ENCODE data around the gene TAS2R20.
A peak's percentile ranks its signal among the peaks of the same experiment; 100 is the strongest.
"Not testable (repeated sequence)": the region's sequence is repeated elsewhere in the genome, so short reads cannot be mapped to it uniquely, and the experiment has no call there.

The TAS2R20 gene, protein sequence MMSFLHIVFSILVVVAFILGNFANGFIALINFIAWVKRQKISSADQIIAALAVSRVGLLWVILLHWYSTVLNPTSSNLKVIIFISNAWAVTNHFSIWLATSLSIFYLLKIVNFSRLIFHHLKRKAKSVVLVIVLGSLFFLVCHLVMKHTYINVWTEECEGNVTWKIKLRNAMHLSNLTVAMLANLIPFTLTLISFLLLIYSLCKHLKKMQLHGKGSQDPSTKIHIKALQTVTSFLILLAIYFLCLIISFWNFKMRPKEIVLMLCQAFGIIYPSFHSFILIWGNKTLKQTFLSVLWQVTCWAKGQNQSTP

DNA sequence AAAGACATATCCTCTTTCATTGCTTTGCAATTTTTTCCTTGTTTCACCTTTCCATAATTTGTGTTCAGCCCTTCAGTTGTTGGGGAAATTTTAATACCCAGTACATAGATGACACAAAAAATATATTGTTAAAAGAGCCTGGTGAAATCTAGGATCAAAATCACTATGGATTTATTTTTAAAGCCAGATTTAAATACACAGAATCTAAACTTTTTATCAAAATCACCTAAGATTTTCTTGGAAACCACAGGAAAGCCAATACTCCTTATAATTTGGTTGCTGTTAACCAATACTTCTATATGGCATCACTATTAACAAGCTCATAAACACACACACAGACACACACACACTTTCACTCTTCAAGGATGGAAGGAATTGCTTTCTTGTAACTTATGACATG is at the start of gene TAS2R20:
Gene TAS2R20, minus strand, starts transcription at position 101 of the 400 bp plus-strand sequence. CDS start 429 bp downstream, outside the sequence.
- DNase-seq (ENCODE audit: low spot score) (no peak), FAIRE-seq (no peak)

DNA sequence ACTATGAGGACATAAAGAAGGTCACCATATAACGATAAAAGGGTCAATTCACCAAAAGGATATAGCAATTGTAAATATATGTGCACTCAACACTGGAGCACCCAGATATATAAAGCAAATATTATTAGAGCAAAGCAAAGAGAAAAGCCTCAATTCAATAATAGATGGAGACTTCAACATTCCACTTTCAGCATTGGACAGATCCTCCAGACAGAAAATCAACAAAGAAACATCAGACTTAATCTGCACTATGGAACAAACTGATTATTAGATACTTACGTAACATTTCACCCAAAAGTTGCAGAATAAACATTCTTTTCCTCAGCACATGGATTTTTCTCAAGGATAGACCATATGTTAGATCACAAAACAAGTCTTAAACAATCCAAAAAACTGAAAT is 43.3 kb upstream of the TAS2R20 start:
- FAIRE-seq; DNase-seq (ENCODE audit: low spot score): not testable (repeated sequence)

DNA sequence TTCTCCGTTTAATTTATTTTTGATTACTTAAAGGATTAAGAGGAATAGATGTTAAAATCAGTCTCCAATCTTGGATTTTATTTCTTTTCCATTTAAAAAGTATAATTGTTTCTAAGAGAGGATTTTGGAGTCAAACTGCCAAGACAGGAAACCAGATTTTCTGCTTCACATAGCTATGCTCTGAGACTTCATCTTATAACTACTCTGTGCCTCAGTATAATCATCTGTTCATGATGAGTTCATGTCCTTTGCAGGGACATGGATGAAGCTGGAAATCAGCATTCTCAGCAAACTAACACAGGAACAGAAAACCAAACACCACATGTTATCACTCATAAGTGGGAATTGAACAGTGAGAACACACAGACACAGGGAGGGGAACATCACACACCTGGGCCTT is 42.1 kb upstream of the TAS2R20 start:
- FAIRE-seq (no peak), DNase-seq (ENCODE audit: low spot score) (no peak)

DNA sequence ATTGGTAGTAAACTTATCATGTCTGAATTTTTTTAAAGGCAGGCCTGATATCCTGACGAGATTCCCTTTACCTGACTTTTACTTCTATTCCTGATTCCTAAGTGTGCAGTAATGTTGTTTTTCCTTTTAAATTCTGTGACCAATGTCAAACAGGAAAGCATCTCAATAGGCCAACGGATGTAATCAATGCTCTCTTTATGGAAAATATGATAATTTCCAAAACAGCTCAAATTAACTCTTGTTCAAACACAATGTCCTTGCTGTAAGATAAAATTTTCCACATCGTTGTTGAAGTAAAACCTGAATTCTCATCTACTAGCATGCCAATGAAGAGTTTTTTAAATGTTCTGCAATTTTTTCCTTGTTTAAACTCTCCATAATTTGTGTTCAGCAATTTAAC is 41.1 kb upstream of the TAS2R20 start:
- FAIRE-seq (no peak), DNase-seq (ENCODE audit: low spot score) (no peak)

DNA sequence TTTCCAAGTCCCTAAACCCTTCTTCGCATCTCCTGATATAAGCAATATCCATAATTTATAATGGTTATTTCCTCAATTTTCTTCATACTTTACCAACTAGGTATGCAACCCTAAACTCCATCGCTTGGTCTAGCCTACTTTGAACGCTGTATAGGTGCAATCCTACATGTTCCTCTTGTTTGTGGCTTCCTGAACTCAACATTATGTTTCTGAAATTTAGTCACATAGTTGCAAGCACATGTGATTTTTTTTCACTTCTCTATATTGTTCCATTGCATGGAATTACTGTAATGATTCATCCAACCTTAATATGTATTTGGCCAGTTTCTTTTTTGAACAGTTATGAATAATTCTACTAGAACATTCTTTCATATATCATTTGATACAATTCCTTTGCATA is 35.9 kb upstream of the TAS2R20 start:
- FAIRE-seq; DNase-seq (ENCODE audit: low spot score): not testable (repeated sequence)

DNA sequence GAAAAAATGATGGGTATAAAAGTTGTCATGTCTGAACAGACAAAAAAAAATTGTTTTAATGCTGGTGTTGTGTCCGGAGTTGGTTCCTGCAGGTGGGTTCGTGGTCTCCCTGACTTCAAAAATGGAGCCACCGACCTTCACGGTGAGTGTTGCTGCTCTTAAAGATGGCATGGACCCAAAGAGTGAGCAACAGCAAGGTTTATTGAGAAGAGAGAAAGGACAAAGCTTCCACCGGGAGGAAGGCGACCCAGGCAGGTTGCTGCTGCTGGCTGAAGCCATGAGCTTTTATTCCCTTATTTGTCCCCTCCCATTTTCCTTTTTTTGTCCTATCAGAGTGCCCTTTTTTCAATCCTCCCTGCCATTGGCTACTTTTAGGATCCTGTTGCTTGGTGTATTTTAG is 33.2 kb upstream of the TAS2R20 start, which contains the start of gene TAS2R31:
Gene TAS2R31, minus strand, starts transcription at position 101 of the 400 bp plus-strand sequence. Its CDS starts 72 bp downstream, at position 29.
- DNase-seq (ENCODE audit: low spot score), result no peak
- no peak for FAIRE-seq

DNA sequence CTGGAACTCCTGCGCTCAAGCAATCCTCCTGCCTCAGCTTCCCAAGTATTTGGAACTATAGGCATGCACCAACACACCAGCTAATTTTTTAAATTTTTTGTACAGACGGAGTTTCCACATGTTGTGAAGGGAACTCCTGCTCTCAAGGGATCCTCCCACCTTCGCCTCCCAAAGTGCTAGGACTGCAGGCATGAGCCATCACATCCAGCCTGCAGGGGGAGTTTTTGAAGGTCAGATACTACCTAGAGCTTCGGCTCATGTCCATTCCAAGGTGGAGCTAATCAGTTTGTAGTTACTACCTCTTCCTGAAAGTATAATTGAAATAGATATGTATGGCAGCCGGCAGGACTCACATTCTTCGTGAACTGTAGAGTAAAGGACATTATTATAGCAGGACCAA is 28.0 kb upstream of the TAS2R20 start:
- FAIRE-seq (no peak), DNase-seq (ENCODE audit: low spot score) (no peak)

DNA sequence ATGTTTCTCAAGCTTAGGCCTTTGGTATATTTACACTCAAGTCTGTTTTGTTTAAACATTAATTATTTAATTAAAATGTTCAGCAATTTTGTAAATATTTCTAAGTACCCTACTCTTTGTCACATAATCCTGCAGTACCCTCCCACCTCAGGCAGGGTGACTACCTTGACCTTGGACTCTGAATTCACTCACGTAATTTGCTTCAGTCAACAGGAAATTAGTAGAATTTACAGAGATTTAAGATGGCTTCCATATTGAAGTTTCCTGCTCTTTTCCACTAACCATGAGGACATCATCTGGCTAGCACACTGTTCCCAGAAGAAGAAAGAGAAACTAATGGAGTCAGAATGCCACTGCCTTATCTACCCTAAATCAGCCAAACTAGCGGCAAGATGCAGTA is 25.3 kb upstream of the TAS2R20 start:
- FAIRE-seq, result no peak
- DNase-seq (ENCODE audit: low spot score), result no peak

DNA sequence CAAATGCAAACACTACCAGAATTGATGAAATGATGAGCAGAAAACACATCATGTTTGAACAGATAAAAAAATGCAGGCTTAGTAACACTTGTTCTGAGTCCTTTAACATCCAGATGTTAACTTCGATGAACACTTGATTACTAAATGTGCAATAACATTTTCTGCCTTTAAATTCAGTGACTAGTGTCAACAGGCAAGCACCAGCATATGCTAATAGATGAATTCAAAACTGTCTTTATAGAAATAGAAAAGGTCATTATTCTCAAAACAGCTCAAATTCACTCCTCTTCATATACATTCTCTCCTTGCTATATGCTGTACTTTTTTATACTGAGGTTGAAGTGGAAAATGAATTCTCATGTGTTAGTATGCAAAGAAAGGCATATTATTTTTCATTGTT is 24.4 kb upstream of the TAS2R20 start, which contains the start of gene TAS2R19:
Gene TAS2R19, minus strand, starts transcription at position 101 of the 400 bp plus-strand sequence. Its CDS starts 49 bp downstream, at position 52.
- FAIRE-seq, result no peak
- no peak for DNase-seq (ENCODE audit: low spot score)

DNA sequence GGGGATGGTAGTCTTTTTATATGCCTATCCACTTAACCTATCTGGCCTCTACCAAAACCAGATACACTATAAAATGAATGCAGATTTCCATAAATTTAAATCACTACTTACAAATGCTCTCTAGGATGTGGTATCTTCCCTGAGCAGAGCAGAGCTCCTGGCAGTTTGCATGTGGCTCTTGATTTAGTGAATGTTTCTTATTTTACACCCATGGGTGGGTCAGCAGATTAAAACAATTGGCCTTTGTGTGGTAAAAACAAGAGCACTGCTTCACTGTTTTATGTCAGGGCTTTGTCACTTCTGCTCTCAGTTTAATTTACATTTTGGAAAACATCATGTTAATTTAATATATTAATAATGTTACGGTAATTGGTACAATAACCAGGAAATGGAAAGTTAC is 18.8 kb upstream of the TAS2R20 start:
- FAIRE-seq (no peak), DNase-seq (ENCODE audit: low spot score) (no peak)

DNA sequence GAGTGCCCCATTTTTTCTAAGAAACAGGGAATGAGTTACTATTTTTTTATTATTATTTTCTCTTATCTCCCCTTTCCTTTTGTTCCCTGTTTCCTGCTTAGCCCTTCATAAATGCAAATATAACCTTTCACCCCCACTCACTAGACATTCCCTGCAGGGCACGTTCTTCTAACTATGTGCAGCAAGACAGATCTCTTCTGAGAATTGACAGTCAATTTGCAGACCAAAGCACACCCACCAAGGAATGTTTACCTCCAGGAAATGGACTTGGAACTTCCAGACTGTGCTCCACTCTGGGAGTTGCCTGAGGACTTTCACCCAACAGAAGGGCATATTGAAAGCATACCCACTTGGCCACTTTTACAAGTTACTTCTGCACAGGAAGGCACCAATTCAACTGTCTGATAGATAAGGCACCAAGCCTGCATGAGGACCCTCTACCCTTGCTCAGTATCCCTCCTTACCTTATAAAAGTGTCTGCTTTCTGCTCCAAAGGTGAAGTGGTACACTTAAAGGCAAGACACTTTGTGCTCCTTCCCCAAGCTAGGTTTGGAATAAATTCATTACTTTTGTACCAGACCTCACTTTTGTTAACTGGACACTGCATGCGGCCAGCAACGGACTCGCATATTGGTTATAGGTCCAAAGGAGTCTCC is 17.8 kb upstream of the TAS2R20 start:
- DNase-seq (ENCODE audit: low spot score) (no peak), FAIRE-seq (peak; percentile 52)

DNA sequence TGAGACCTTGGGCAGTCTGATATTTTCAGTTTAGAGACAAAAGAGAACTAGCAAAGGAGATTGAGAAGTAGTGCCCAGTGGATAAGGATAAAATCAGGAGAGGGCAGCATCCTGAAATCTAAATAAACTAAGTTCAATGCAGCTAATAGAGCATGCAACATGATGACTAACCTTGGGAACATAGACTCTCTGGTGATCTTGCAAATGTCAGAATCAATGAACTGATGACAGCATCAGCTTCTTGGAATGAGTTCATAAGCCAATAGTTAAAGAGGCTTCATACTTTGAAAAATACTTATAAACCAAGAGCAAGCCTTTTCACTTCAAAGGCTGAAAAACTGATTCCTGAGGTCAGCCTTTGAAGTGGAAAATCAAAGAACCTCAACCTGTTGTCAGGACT is 16.1 kb upstream of the TAS2R20 start:
- FAIRE-seq, result no peak
- no peak for DNase-seq (ENCODE audit: low spot score)

DNA sequence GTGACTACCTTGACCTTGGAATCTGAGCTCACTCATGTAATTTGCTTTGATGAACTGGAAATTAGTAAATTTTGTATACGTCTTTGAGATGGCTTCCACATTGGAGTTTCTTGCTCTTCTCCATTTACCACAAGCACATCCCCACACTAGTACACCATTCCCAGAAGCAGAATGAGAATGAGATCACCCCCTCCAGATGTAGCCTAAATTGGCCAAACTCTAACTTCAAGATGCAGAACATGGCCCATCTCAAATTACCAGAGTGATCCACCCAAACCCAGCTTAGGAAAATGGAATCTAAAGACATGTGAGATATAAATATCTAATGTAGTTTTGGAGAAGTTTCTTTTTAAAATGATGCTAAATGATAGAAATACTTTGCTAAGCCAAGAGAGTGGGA is 9.5 kb upstream of the TAS2R20 start:
- no peak for FAIRE-seq

DNA sequence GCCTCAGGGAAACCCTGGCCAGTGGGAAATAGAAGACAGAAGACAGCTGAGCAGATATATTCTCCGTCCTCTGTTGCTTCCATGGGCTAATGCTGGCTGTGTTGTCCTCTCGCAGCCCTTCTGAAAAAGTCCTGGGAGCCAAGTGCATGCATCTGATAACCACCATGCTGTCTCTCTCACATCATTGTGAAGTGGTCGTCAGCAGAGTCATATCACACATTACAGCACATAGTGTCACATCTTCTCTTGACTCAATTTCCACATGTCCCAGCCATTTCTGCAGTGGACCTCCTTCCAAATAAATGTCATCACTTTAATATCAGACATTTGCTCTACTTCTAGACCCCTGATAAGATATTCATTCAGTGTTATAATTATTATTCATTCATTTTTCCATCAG is 3.8 kb downstream of the TAS2R20 start:
- DNase-seq (ENCODE audit: low spot score) (no peak), FAIRE-seq (no peak)

More for the DNA sequence above, 9.5 kb upstream of the TAS2R20 start:
- DNase-seq (ENCODE audit: low spot score), result no peak

DNA sequence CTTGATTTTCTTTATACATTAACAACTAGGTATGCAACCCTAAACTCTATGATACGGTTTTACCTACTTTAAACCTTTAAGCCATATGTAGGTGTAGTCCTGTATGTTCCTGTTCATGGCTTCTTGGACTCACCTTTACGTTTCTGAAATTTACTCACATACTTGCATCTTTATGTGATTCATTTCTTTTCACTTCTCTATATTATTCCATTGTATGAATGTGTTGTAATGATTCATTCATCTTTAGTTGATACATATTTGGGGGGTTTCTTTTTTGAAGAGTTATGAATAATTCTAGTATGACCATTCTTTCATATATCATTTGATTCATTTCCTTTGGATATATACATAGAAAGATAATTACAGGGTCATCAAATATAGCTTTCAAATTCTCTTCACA is 9.0 kb downstream of the TAS2R20 start:
- DNase-seq (ENCODE audit: low spot score), result no peak
- no peak for FAIRE-seq

DNA sequence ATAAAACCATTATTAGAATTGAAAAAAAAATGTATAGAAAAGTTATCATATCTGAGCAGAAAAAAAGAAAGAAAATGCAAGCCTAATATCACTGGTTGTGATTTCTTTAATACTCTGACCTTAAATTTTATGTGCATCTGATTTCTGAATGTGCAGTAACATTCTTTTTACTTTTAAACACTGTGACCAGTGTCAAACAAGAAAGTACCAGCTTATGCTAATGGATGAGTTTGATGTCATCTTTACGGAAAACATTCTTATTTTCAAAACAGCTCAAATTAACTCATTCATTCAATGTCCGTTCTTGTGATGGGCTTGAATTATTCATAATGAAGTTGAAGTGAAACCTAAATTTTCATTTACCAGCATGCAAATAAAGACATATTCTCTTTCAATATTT is 11.3 kb downstream of the TAS2R20 start, which contains the start of gene TAS2R50:
Gene TAS2R50, minus strand, starts transcription at position 101 of the 400 bp plus-strand sequence. Its CDS starts 52 bp downstream, at position 49.
- FAIRE-seq (no peak), DNase-seq (ENCODE audit: low spot score) (no peak)

DNA sequence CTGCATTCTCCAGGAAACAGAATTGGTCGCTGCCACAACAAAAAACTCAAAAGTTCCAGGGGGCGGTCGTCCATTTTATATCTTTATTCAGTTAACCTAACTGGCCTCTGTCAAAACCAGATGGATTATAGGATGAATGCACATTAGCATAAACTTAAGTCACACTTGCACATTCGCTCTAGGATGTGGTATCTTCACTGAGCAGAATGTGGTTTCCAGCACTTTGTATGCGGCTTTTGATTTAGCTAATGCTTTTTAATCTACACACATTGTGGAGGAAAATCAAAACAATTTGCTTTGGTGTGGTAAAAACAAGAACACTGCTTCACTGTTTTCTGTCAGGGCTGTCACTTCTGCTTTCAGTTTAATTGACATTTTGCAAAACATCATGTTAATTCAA is 15.9 kb downstream of the TAS2R20 start:
- FAIRE-seq (no peak), DNase-seq (ENCODE audit: low spot score) (no peak)

DNA sequence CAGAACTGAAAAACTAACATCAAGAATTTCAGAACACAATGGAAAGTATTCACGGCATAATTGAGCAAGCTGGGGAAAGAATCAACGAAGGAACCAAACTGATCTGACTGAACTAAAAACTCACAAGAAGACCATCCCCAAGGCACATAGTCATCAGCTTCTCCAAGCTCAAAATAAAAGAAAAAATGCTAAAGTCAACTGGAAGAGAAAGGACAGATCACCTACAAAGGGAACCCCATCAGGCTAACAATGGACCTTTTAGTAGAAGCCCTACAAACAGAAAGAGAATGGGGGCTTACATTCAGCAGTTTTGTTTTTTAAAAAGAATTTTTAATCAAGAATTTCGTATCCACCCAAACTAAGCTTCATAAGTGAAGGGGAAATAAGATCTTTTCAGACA is 23.1 kb downstream of the TAS2R20 start:
- DNase-seq (ENCODE audit: low spot score) (no peak), FAIRE-seq (no peak)

DNA sequence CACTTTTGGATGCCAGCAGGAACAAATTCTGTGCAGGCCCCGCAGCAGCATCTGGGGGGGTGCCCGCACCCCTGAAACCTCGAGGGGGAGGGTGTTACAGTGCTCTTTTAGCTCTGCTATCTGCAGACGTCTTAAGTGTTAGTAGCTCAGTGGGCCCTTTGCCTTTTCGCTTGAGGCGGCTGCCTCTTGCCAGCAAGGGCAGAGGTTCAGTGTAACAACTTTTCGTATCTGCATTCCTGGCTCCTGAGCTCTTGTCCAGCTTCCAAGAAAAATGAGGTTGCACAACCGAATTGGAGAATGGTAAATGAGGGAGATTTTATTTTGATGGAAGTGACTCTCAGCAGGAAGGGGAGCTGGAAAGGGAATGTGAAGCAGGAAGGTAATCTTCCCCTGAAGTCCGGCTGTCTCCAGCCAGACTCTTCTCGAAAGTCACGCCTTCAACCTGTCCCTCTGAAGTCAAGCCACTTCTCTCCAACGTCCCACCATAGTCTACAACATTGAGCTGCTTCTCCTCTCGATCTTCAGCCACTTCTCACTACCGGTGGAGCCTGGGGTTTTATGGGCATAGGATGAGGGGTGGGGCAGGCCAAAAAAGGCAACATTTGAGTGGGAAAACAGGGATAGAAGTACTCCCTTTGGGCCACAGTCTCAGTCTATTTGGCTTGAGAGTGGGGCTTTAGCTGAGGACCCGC is 29.2 kb downstream of the TAS2R20 start:
- DNase-seq (ENCODE audit: low spot score) (no peak), FAIRE-seq (peak; percentile 53)

DNA sequence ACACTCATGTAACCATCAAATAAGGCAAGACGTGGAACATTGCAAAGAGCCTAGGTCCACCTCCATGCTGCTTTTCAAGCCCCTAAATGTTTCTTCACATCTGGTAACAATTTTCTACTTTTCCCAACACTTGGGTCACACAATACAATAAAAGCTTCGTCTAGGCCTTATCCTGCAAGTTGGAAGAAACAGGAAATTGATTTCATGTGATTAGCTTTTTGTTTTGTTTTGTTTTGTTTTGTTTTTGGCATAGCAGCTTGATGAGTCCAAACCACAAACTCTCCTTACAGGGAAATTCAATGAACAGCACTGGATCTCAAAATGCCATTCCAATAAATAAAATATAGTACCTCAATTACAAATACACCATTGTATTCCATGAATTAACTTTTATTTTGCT is 30.7 kb downstream of the TAS2R20 start:
- FAIRE-seq (no peak), DNase-seq (ENCODE audit: low spot score) (no peak)

DNA sequence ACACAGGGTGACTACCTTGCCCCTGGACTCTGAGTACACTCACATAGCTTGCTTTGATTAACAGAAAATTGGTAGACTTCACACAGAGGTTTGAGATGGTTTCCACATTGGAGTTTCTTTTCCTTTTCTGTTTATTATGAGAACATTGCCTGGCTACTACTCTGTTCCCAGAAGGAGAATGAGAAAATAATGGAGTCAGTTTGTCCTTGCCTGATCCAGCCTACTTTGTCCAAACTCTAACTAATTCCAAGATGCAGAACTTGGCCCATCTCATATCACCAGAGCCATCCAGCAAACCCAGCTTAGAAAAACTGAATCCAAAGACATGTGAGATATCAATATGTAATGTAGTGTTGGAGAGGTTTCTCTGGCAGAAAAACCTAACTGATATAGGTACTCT is 31.8 kb downstream of the TAS2R20 start:
- FAIRE-seq (no peak), DNase-seq (ENCODE audit: low spot score) (no peak)

DNA sequence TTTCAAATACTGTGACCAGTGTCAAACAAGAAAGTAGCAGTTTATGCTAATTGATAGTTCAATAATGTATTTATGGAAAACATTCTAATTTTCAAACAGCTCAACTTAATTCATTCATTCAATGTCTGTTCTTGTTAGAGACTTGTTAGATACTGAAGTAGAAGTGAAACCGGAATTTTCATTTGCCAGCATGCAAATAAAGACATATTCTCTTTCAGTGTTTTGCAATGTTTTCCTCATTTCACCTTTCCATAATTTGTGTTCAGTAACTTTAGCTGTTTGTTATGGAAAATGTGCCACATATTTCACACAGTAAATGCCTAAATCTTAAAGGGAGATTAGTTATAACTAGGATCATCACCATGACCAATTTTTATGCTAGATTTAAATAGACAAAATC is 32.6 kb downstream of the TAS2R20 start:
- DNase-seq (ENCODE audit: low spot score) (no peak), FAIRE-seq (peak; percentile 27)

All from urothelium cell line (cell line).